Measurements from ENCODE around the gene WDFY2.

Gene WDFY2

DNA sequence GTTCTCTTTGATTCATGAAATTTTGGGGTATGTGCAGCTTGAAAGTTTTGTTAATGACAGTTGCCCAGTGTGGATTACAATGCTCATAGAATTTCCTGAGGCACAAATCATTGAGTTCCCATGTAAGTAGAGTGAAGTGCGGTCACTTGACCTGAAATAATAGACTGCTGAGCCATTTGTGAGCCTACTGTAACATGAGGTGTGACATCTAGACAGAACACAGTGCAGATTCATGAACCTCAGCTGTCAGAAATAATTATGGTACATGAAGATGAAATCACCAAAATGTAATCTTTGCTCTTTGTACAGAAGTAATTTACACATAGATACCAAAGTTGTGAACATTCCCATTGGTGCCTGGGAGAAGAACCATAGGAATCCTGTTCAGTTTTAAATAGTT is 135.1 kb downstream of the WDFY2 start:
- peaks cover 6 to 22% of the 10 kb centered on the region in 2 donors for H3K4me1 Mint-ChIP-seq
- ATAC-seq (replicated peaks): no peak
- no peak overlapping the region for H3K4me3 Mint-ChIP-seq
- peaks cover 5 to 18% of the 10 kb centered on the region in 2 donors for H3K36me3 Mint-ChIP-seq
- no peak overlapping the region for H3K27ac Mint-ChIP-seq
- no peaks in the 10 kb centered on the region for H3K9me3 Mint-ChIP-seq
- DNase-seq: no peak
- H3K27me3 Mint-ChIP-seq: no peaks in the 10 kb centered on the region

- Mint-ChIP-seq H3K36me3 (peaks cover 8 to 19% of the 10 kb centered on the region in 2 donors), H3K27me3 (no peaks in the 10 kb centered on the region), H3K27ac (no peak overlapping the region), H3K4me1 (peaks cover 8 to 16% of the 10 kb centered on the region in 2 donors), H3K9me3 (no peaks in the 10 kb centered on the region), H3K4me3 (no peak overlapping the region)
- DNase-seq (no peak), ATAC-seq (replicated peaks) (peak; percentile 91 to 92)
Observed at GRCh38 chr13:51721496-51721895, 137.2 kb downstream of the WDFY2 start.

- H3K36me3 Mint-ChIP-seq: peaks cover 18 to 29% of the 10 kb centered on the region in 2 donors
- H3K27ac Mint-ChIP-seq: peak overlapping the region; percentile 42
- peaks cover 8 to 16% of the 10 kb centered on the region in 2 donors for H3K4me1 Mint-ChIP-seq
- H3K4me3 Mint-ChIP-seq: no peak overlapping the region
- no peak for DNase-seq
- no peaks in the 10 kb centered on the region for H3K27me3 Mint-ChIP-seq
- H3K9me3 Mint-ChIP-seq: no peaks in the 10 kb centered on the region
- ATAC-seq (replicated peaks): no peak
Observed at GRCh38 chr13:51723529-51723928, 139.3 kb downstream of the WDFY2 start.

DNA sequence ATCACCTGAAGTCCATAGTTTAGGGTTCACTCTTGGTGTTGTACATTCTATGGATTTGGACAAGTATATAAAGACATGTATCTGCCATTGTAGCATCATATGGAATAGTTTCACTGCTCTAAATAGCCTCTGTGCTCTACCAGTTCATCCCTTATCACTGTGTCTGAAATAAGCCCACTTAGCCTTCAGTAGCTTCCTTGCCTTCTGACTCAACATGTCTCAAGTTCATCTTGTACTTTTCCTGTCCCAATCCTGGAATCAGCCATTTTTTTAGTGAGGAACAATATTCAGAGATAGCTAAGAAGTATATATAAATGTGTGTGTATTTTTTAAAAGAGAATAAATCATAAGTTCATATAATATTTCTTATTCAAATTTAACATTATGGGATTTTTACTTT is 140.5 kb downstream of the WDFY2 start:
- no peak for ATAC-seq (replicated peaks)
- H3K4me1 Mint-ChIP-seq: peaks cover 6 to 16% of the 10 kb centered on the region in 2 donors
- H3K27ac Mint-ChIP-seq: no peak overlapping the region
- no peaks in the 10 kb centered on the region for H3K27me3 Mint-ChIP-seq
- no peak overlapping the region for H3K4me3 Mint-ChIP-seq
- H3K9me3 Mint-ChIP-seq: no peaks in the 10 kb centered on the region
- no peak for DNase-seq
- H3K36me3 Mint-ChIP-seq: peaks cover 18 to 25% of the 10 kb centered on the region in 2 donors

- Mint-ChIP-seq H3K4me1 (peaks cover 2 to 7% of the 10 kb centered on the region in 2 donors), H3K27ac (no peak overlapping the region), H3K9me3 (no peaks in the 10 kb centered on the region), H3K36me3 (peaks cover 18 to 21% of the 10 kb centered on the region in 2 donors), H3K4me3 (no peak overlapping the region), H3K27me3 (no peaks in the 10 kb centered on the region)
- no peak for ATAC-seq (replicated peaks)
- no peak for DNase-seq
Observed at GRCh38 chr13:51726446-51727193, 142.4 kb downstream of the WDFY2 start.

- Mint-ChIP-seq H3K27ac (peak overlapping the region; percentile 31), H3K27me3 (no peaks in the 10 kb centered on the region), H3K4me3 (no peak overlapping the region), H3K36me3 (peaks cover 16 to 23% of the 10 kb centered on the region in 2 donors), H3K4me1 (peaks cover 0 to 2% of the 10 kb centered on the region in 2 donors), H3K9me3 (no peaks in the 10 kb centered on the region)
- DNase-seq: no peak
- no peak for ATAC-seq (replicated peaks)
Observed at GRCh38 chr13:51727634-51728274, 143.5 kb downstream of the WDFY2 start.

DNA sequence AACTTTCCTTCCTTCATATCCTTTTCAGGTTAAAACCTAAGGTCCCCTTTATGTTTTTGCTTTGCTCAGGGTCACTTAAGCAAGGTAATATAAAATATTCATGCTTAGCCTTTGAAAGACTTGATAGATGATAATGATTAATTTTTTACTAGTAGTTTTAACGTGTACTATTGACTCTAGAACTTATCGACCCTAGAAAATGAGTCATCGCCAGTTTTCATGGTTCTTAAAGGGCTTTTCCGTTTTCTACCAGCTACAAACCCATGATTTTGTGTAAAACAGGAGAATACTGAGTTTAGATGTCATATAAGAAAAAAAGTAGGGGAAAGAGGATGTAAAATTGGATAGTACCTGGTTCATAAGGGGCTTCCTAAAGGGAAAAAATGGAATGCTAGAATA is 144.0 kb downstream of the WDFY2 start:
- Mint-ChIP-seq H3K27me3 (no peaks in the 10 kb centered on the region), H3K4me3 (no peak overlapping the region), H3K4me1 (peaks cover 0 to 2% of the 10 kb centered on the region in 2 donors), H3K27ac (no peak overlapping the region), H3K9me3 (no peaks in the 10 kb centered on the region), H3K36me3 (peaks cover 18 to 24% of the 10 kb centered on the region in 2 donors)
- ATAC-seq (replicated peaks): no peak
- no peak for DNase-seq

GRCh38 chr13:51728972-51729371 is 144.7 kb downstream of the WDFY2 start:
- Mint-ChIP-seq H3K9me3 (no peaks in the 10 kb centered on the region), H3K4me3 (no peak overlapping the region), H3K36me3 (peaks cover 22 to 25% of the 10 kb centered on the region in 2 donors), H3K27ac (no peak overlapping the region), H3K27me3 (no peaks in the 10 kb centered on the region), H3K4me1 (peaks cover 0 to 6% of the 10 kb centered on the region in 2 donors)
- no peak for DNase-seq
- no peak for ATAC-seq (replicated peaks)

GRCh38 chr13:51729866-51730553 is 145.7 kb downstream of the WDFY2 start:
- Mint-ChIP-seq H3K27ac (no peak overlapping the region), H3K27me3 (no peaks in the 10 kb centered on the region), H3K4me1 (peaks cover 0 to 6% of the 10 kb centered on the region in 2 donors), H3K36me3 (peaks cover 22 to 25% of the 10 kb centered on the region in 2 donors), H3K4me3 (no peak overlapping the region), H3K9me3 (no peaks in the 10 kb centered on the region)
- no peak for ATAC-seq (replicated peaks)
- DNase-seq: no peak

DNA sequence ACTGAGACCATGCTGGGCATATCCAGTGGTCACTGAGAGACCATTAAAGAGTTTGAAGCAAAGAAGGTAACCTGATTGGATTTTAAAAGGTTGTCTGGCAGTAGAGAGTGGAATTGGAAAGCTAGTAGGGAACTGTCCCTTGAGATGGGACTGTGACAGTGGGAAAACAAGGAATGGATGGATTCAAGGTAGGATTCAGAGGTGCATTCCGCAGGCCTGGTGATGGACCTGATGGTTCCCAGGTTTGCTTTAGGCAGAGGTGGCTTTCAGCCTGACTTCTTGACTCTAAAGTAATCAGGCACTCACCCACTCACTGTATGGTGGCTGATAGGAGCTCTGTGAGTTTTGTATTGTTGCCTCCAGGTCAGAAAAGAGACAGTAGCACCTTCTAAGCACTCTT is 146.7 kb downstream of the WDFY2 start:
- no peak for ATAC-seq (replicated peaks)
- Mint-ChIP-seq H3K9me3 (no peaks in the 10 kb centered on the region), H3K27me3 (no peaks in the 10 kb centered on the region), H3K4me3 (no peak overlapping the region), H3K27ac (no peak overlapping the region), H3K36me3 (peaks cover 23 to 27% of the 10 kb centered on the region in 2 donors), H3K4me1 (peaks cover 0 to 5% of the 10 kb centered on the region in 2 donors)
- no peak for DNase-seq

DNA sequence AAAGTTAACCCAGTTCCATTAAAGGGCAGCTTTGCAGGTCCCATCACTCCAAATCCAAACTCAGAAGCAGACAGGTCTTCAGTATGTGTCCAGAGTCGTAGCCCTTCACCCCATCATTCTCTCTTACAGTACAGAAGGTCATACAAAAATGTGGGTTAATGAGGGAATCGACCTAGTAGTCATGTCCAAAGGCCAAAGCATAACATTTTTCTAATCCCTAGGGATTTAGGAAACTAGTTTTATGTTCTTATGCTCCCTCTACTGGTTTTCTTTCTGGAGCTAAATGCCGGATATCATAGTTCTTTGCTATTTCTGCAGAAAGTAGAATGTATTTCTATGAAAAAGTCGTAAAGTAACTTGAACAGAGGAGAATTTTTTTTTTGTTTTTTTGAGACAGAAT is 147.5 kb downstream of the WDFY2 start:
- Mint-ChIP-seq H3K27ac (no peak overlapping the region), H3K9me3 (no peaks in the 10 kb centered on the region), H3K4me3 (no peak overlapping the region), H3K27me3 (no peaks in the 10 kb centered on the region), H3K4me1 (peaks cover 0 to 4% of the 10 kb centered on the region in 2 donors), H3K36me3 (peaks cover 19 to 24% of the 10 kb centered on the region in 2 donors)
- DNase-seq: no peak
- no peak for ATAC-seq (replicated peaks)

GRCh38 chr13:51733374-51734298 is 149.4 kb downstream of the WDFY2 start:
- Mint-ChIP-seq H3K4me3 (no peak overlapping the region), H3K36me3 (peaks cover 12 to 20% of the 10 kb centered on the region in 2 donors), H3K4me1 (peaks cover 8% of the 10 kb centered on the region in 2 donors), H3K27me3 (no peaks in the 10 kb centered on the region), H3K9me3 (no peaks in the 10 kb centered on the region), H3K27ac (no peak overlapping the region)
- ATAC-seq (replicated peaks) (no peak), DNase-seq (no peak)

GRCh38 chr13:51734786-51735185 is 150.5 kb downstream of the WDFY2 start:
- peaks cover 21 to 32% of the 10 kb centered on the region in 2 donors for H3K36me3 Mint-ChIP-seq
- peaks cover 12 to 15% of the 10 kb centered on the region in 2 donors for H3K4me1 Mint-ChIP-seq
- DNase-seq (no peak), ATAC-seq (replicated peaks) (no peak)
- H3K27me3 Mint-ChIP-seq: no peaks in the 10 kb centered on the region
- H3K27ac Mint-ChIP-seq: no peak overlapping the region
- no peak overlapping the region for H3K4me3 Mint-ChIP-seq
- H3K9me3 Mint-ChIP-seq: no peaks in the 10 kb centered on the region

GRCh38 chr13:51737609-51738008 is 153.3 kb downstream of the WDFY2 start:
- Mint-ChIP-seq H3K36me3 (peaks cover 33 to 48% of the 10 kb centered on the region in 2 donors), H3K27me3 (no peaks in the 10 kb centered on the region), H3K4me3 (peak overlapping the region in 1 of 2 donors; percentile 59), H3K4me1 (peaks cover 14 to 25% of the 10 kb centered on the region in 2 donors), H3K9me3 (no peaks in the 10 kb centered on the region), H3K27ac (peak overlapping the region; percentile 73)
- no peak for DNase-seq
- no peak for ATAC-seq (replicated peaks)
